ENCODE data around the gene AMDHD1.

DNA sequence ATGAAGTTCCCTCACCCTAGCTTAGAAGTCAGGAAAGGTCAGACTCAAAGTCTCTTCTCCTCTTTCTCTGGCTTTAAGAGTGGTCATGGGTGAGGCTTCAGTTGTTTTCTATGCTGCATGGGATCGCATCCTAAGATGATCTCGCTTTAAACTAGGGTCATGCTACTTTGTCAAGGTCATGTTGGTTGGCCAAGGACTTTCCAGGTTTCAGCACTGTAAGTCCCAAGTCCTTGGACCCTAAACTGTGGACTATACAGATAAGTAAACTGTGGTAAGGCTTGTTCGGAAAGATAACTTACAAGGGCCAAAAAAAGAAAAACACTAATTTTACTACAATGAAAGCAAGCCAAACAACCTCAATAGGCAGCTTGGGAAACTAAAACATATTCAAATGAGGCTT is 35.6 kb downstream of the AMDHD1 start:
- TF ChIP-seq, protein P1, sequence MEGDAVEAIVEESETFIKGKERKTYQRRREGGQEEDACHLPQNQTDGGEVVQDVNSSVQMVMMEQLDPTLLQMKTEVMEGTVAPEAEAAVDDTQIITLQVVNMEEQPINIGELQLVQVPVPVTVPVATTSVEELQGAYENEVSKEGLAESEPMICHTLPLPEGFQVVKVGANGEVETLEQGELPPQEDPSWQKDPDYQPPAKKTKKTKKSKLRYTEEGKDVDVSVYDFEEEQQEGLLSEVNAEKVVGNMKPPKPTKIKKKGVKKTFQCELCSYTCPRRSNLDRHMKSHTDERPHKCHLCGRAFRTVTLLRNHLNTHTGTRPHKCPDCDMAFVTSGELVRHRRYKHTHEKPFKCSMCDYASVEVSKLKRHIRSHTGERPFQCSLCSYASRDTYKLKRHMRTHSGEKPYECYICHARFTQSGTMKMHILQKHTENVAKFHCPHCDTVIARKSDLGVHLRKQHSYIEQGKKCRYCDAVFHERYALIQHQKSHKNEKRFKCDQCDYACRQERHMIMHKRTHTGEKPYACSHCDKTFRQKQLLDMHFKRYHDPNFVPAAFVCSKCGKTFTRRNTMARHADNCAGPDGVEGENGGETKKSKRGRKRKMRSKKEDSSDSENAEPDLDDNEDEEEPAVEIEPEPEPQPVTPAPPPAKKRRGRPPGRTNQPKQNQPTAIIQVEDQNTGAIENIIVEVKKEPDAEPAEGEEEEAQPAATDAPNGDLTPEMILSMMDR (IDR thresholded peaks at IDR 0.05): no peak
- no peak for TF ChIP-seq POLR2A (IDR thresholded peaks at IDR 0.05)
- no peak for TF ChIP-seq EP300 (IDR thresholded peaks at IDR 0.05; ENCODE audit: low read depth)
- no peak for TF ChIP-seq POLR2AphosphoS5 (IDR thresholded peaks at IDR 0.05)

All from transverse colon (tissue), 4 donors.